PFSK-1 (cell line): ENCODE data around the gene TRMT6. TPM values are rescaled to one million over a fixed set of nuclear protein-coding genes. Genes with fewer than 3 reads are reported as not detected.

Experiments
- FOXP2 ChIP-seq: optimal IDR thresholded peaks from 2 replicates; pipeline ENCODE3; 2011; ENCODE audit warnings: borderline replicate concordance, control low read depth, inconsistent platforms; ENCODE audit not compliant: insufficient read depth; ENCODE audit errors: extremely low read length, extremely low read depth
- POLR2AphosphoS5 ChIP-seq: IDR thresholded peaks from 2 replicates; pipeline ENCODE4 v1.6.1; 2012; ENCODE audit warnings: low read depth, mild to moderate bottlenecking, control low read depth, low read length, moderate library complexity
- SIN3A ChIP-seq: IDR thresholded peaks from 2 replicates; pipeline ENCODE4 v1.6.1; 2012; ENCODE audit warnings: mild to moderate bottlenecking, low read length, moderate library complexity, borderline replicate concordance; ENCODE audit not compliant: insufficient read depth
- TAF1 ChIP-seq: IDR thresholded peaks from 2 replicates; pipeline ENCODE4 v1.6.1; 2012; ENCODE audit warnings: low read length, control low read depth, borderline replicate concordance; ENCODE audit not compliant: insufficient read depth
- polyA plus RNA-seq: library from polyadenylated mRNA; unstranded; fragments of >200 nt; gene quantifications from one replicate; pipeline ENCODE4 v1.2.1, GENCODE V29; 2012; ENCODE audit warnings: low read depth, missing spikeins; ENCODE audit not compliant: insufficient read length
- TF ChIP-seq, protein P1 (sequence below), 2 experiments: IDR thresholded peaks; 2 replicates each; pipeline versions ENCODE4 v1.6.1 to v1.8.0; 2011 to 2012; ENCODE audit warnings: low read depth in 2 of 2, low read length in 2 of 2, control low read depth in 1 of 2, inconsistent platforms in 1 of 2, mild to moderate bottlenecking in 1 of 2, moderate library complexity in 1 of 2; ENCODE audit not compliant: insufficient read depth in 1 of 2

Gene TRMT6
- polyA plus RNA-seq = 33.6 TPM

- TF ChIP-seq FOXP2 (peak; percentile 81), SIN3A (peak; percentile 97), TAF1 (peak; percentile 74; the same call in 1 of the 2 replicates), POLR2AphosphoS5 (peak; percentile 75; the same call in 1 of the 2 replicates)
- TF ChIP-seq, protein P1, sequence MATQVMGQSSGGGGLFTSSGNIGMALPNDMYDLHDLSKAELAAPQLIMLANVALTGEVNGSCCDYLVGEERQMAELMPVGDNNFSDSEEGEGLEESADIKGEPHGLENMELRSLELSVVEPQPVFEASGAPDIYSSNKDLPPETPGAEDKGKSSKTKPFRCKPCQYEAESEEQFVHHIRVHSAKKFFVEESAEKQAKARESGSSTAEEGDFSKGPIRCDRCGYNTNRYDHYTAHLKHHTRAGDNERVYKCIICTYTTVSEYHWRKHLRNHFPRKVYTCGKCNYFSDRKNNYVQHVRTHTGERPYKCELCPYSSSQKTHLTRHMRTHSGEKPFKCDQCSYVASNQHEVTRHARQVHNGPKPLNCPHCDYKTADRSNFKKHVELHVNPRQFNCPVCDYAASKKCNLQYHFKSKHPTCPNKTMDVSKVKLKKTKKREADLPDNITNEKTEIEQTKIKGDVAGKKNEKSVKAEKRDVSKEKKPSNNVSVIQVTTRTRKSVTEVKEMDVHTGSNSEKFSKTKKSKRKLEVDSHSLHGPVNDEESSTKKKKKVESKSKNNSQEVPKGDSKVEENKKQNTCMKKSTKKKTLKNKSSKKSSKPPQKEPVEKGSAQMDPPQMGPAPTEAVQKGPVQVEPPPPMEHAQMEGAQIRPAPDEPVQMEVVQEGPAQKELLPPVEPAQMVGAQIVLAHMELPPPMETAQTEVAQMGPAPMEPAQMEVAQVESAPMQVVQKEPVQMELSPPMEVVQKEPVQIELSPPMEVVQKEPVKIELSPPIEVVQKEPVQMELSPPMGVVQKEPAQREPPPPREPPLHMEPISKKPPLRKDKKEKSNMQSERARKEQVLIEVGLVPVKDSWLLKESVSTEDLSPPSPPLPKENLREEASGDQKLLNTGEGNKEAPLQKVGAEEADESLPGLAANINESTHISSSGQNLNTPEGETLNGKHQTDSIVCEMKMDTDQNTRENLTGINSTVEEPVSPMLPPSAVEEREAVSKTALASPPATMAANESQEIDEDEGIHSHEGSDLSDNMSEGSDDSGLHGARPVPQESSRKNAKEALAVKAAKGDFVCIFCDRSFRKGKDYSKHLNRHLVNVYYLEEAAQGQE (IDR thresholded peaks at IDR 0.05; ENCODE audit: insufficient read depth in 1 of 2, low read depth in 2 of 2, low read length in 2 of 2) = no peak
Observed at GRCh38 chr20:5950271-5951031, at the start of gene TRMT6, which contains the start of gene MCM8. Gene TRMT6 (minus strand): TSS chr20:5950533. CDS start chr20:5950405, 128 bp downstream. Gene MCM8 (plus strand): TSS chr20:5950652. CDS start chr20:5952016, 1,364 bp downstream.

DNA sequence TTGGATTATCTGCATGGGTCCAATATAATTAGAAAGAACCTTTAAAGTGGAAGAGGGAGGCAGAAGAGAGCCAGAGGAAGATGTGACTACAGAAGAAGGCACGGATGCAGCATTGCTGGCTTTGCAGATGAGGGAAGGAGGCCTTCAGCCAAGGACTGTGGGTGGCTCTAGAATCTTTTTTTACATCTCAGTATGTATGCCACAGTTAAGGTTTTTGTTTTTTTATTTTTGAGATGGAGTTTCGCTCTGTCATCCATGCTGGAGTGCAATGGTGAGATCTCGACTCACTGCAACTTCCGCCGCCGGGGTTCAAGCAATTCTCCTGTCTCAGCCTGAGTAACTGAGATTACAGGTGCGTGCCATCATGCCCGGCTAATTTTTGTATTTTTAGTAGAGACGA, 49.5 kb upstream of the TRMT6 start:
- TF ChIP-seq FOXP2 (no peak), SIN3A (no peak), TAF1 (no peak), POLR2AphosphoS5 (no peak)
- TF ChIP-seq, protein P1 (IDR thresholded peaks at IDR 0.05; ENCODE audit: insufficient read depth in 1 of 2, low read depth in 2 of 2, low read length in 2 of 2) = no peak

- TF ChIP-seq TAF1 = no peak
- TF ChIP-seq SIN3A = no peak
- no peak for TF ChIP-seq POLR2AphosphoS5
- no peak for TF ChIP-seq FOXP2
- TF ChIP-seq, protein P1 (IDR thresholded peaks at IDR 0.05; ENCODE audit: insufficient read depth in 1 of 2, low read depth in 2 of 2, low read length in 2 of 2) = no peak
Observed at GRCh38 chr20:5996765-5997164, 46.4 kb upstream of the TRMT6 start.

- TF ChIP-seq FOXP2 = no peak
- TF ChIP-seq SIN3A = no peak
- no peak for TF ChIP-seq TAF1
- TF ChIP-seq, protein P1 (IDR thresholded peaks at IDR 0.05; ENCODE audit: insufficient read depth in 1 of 2, low read depth in 2 of 2, low read length in 2 of 2) = no peak
- no peak for TF ChIP-seq POLR2AphosphoS5
Observed at GRCh38 chr20:5991623-5992441, 41.5 kb upstream of the TRMT6 start.
